Right lobe of liver (tissue), 6 donors: ENCODE data around the gene MICU1. TPM values are rescaled to one million over a fixed set of nuclear protein-coding genes. Genes with fewer than 3 reads are reported as not detected.

Experiments used
- ATAC-seq, 4 donors: fragments of 200-7000 bp; cut with Tn5 transposase; one replicate each; pipeline ENCODE4 v1.9.1; 2020; ENCODE audit warnings: mild to moderate bottlenecking in 4 of 4, moderate library complexity in 4 of 4
- DNase-seq, 3 donors: peaks; one replicate each; pipeline ENCODE4 v3.0.0-alpha.2; 2020
- H3K27ac ChIP-seq, 3 donors: fragments of 200-600 bp; one replicate each; pipeline ENCODE4 v1.8.0; 2022
- H3K27me3 ChIP-seq, 2 donors: fragments of 200-600 bp; one replicate each; pipeline ENCODE4 v1.8.0; 2022
- H3K36me3 ChIP-seq, 4 donors: fragments of 200-600 bp; sonication (generic) in 1 of 4; one replicate each; pipeline versions ENCODE4 v1.5.1 to v1.8.0; 2017 to 2022; ENCODE audit warnings: control low read depth in 1 of 4
- H3K4me1 ChIP-seq, 4 donors: fragments of 200-600 bp; sonication (generic) in 1 of 4; one replicate each; pipeline versions ENCODE4 v1.5.1 to v1.8.0; 2017 to 2022; ENCODE audit warnings: control low read depth in 1 of 4
- H3K4me3 ChIP-seq, 3 donors: fragments of 200-600 bp; one replicate each; pipeline ENCODE4 v1.8.0; 2022
- H3K9me3 ChIP-seq, 4 donors: fragments of 200-600 bp; sonication (generic) in 1 of 4; one replicate each; pipeline versions ENCODE4 v1.5.1 to v1.8.0; 2017 to 2022; ENCODE audit warnings: control low read depth in 1 of 4
- POLR2A ChIP-seq: fragments of 450-650 bp; IDR thresholded peaks from one replicate; pipeline ENCODE4 v1.6.1; 2017; ENCODE audit warnings: antibody characterized with exemption, mild to moderate bottlenecking
- WGBS: methylation state at CpG from one replicate; pipeline ENCODE4 v1.1.6; 2018; ENCODE audit warnings: low coverage, low lambda C conversion rate; ENCODE audit not compliant: insufficient coverage; ENCODE audit errors: missing lambda C conversion rate; 5-methylcytosine and 5-hydroxymethylcytosine counted together
- intact Hi-C, 2 donors: fragments of 100-400 bp; cut with DNase I; formaldehyde crosslinking; loops; one replicate each; pipeline versions ENCODE4 v1.11.2 to v1.14.1; 2022
- small RNA-seq, 2 experiments: library from RNA; depleted of rRNA; stranded (forward); fragments of <200 nt; gene quantifications; one replicate each; pipeline ENCODE3, GENCODE V24; 2016
- total RNA-seq, 6 experiments: library from RNA; depleted of rRNA in 2 of 6; stranded (reverse); fragments of >200 nt in 2 of 6; fragmentation: NEBNext Ultra II Directional in 3 of 6; extraction: Animal tissue kit (Norgen Biotek cat#: 25700) in 3 of 6; gene quantifications; one replicate each; pipeline versions ENCODE4 v1.1.0 to v1.2.4, GENCODE V29; 2016 to 2023
- TF ChIP-seq, protein P1 (sequence below), 4 donors: fragments of 200-600 bp in 3 of 4; fragments of 450-650 bp in 1 of 4; IDR thresholded peaks; one replicate each; pipeline versions ENCODE4 v1.5.1 to v1.8.0; 2016 to 2022; ENCODE audit warnings: antibody characterized with exemption in 4 of 4, mild to moderate bottlenecking in 2 of 4
- donor health status: DM: no; HTN: yes; CAD: no.
- donor health status: DM: no; HTN: no; CAD: no.
- donor health status: DM: no; HTN: no; CAD: no.
- donor health status: DM: no; HTN: yes; CAD: no.
- donor health status: DM: no; HTN: yes; CAD: no.

MICU1 gene
- total RNA-seq, 6 experiments from 2014 or later: 25.3 to 55.3 (median 38.2) TPM

DNA sequence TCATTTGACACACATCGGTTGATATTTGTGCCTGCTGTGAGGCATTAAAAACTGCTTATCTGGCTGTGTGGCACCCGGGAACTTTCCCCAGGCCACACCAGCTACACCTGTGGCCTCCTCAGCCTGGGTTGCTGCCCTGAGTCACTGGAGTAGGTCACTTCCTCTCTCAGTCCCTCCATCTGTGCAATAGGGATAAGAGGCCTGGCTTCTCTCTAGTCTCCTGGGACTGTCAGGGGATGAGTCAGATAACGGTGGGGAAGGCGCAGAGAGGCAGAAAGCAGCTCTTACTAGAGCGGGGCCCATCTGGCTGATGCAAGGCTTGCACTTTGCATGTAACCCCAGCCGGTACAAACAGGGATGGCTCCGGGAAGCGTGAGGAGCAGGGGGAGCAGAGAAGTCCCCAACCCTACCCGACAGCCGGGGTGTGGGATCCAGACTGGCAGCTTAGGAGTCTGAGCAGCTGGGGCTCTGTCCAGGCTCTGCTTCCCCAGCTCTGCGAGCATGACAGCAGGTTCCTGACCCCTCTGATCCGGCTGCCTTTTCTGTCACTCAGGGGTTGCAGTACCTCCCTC lies 305.1 kb downstream of the MICU1 start:
- Histone ChIP-seq H3K4me1 (peaks cover 0 to 57% (median 28%) of the 10 kb centered on the region in 4 donors), H3K27ac (peak overlapping the region; percentile 88 to 97 (median 95)), H3K9me3 (no peaks in the 10 kb centered on the region), H3K36me3 (no peaks in the 10 kb centered on the region), H3K27me3 (no peaks in the 10 kb centered on the region), H3K4me3 (no peak overlapping the region)
- ATAC-seq (peak; percentile 3 to 57 (median 24)), DNase-seq (peak in 2 of 3 donors; percentile 58 to 69)
- 13% methylated on average over 10 of the region's 12 CpGs for WGBS
- intact Hi-C loops: loop anchor here (5.0 to 10.0 kb wide), 2 partner anchors 48 to 96 kb away; partner anchors contain the start of gene DDIT4 (in 1 of the 2)
- TF ChIP-seq POLR2A: peak; percentile 84
- TF ChIP-seq, protein P1, sequence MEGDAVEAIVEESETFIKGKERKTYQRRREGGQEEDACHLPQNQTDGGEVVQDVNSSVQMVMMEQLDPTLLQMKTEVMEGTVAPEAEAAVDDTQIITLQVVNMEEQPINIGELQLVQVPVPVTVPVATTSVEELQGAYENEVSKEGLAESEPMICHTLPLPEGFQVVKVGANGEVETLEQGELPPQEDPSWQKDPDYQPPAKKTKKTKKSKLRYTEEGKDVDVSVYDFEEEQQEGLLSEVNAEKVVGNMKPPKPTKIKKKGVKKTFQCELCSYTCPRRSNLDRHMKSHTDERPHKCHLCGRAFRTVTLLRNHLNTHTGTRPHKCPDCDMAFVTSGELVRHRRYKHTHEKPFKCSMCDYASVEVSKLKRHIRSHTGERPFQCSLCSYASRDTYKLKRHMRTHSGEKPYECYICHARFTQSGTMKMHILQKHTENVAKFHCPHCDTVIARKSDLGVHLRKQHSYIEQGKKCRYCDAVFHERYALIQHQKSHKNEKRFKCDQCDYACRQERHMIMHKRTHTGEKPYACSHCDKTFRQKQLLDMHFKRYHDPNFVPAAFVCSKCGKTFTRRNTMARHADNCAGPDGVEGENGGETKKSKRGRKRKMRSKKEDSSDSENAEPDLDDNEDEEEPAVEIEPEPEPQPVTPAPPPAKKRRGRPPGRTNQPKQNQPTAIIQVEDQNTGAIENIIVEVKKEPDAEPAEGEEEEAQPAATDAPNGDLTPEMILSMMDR (IDR thresholded peaks at IDR 0.05): no peak

DNA sequence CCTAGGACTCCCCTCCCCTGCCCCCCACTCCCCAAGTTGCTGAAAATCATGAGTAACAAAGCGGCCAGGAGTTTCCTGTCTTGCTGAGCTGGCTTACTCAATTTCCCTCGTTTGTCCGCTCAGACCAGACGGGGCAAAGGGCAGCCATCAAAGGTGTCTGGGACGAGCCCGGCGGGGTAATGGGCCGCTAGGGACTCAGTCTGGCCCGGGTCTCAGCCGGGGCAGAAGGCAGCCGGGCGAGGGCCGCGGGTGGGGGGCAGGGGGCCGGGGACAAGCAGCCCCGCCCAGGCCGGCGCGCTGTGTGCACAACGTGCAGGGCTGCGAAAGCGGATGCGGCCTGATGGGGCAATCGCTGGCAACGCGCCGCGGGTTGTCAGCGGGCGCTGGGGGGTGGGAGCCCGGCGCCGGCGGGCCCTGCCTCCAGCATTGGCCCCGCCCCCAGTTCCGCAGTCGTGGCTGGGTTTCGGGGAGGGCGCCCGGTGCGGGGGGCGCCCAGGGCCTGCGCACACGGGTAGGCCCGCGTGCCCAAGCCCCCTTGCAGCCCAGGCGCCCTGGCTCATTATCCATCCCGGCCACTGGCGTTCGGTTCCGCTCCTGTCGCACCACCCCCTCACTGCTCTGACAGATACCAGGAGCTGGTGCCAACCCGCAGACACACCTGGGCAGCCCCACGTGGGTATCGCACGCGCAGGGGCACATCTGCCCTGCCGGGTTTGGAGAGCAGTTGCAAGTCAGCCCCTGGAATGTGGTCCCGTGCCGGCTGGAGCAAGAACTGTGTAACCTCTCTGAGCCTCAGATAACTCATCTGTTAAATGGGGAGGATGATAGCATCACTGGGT lies 306.2 kb downstream of the MICU1 start:
- 0% methylated on average over 2 of the region's 60 CpGs for WGBS
- intact Hi-C loops: loop anchor here (5.0 to 10.0 kb wide), 2 partner anchors 47 to 95 kb away; partner anchors contain the start of gene DDIT4 (in 2 of the 2)
- H3K4me1 ChIP-seq: peaks cover 0 to 58% (median 33%) of the 10 kb centered on the region in 4 donors
- H3K4me3 ChIP-seq: peak overlapping the region; percentile 36 to 54 (median 53)
- H3K27me3 ChIP-seq: no peaks in the 10 kb centered on the region
- no peaks in the 10 kb centered on the region for H3K36me3 ChIP-seq
- DNase-seq (peak; percentile 97 to 98 (median 97)), ATAC-seq (peak; percentile 53 to 81 (median 78))
- TF ChIP-seq POLR2A: peak; percentile 80
- TF ChIP-seq, protein P1 (IDR thresholded peaks at IDR 0.05): no peak
- H3K27ac ChIP-seq: peak overlapping the region; percentile 88 to 97 (median 95)
- no peaks in the 10 kb centered on the region for H3K9me3 ChIP-seq

DNA sequence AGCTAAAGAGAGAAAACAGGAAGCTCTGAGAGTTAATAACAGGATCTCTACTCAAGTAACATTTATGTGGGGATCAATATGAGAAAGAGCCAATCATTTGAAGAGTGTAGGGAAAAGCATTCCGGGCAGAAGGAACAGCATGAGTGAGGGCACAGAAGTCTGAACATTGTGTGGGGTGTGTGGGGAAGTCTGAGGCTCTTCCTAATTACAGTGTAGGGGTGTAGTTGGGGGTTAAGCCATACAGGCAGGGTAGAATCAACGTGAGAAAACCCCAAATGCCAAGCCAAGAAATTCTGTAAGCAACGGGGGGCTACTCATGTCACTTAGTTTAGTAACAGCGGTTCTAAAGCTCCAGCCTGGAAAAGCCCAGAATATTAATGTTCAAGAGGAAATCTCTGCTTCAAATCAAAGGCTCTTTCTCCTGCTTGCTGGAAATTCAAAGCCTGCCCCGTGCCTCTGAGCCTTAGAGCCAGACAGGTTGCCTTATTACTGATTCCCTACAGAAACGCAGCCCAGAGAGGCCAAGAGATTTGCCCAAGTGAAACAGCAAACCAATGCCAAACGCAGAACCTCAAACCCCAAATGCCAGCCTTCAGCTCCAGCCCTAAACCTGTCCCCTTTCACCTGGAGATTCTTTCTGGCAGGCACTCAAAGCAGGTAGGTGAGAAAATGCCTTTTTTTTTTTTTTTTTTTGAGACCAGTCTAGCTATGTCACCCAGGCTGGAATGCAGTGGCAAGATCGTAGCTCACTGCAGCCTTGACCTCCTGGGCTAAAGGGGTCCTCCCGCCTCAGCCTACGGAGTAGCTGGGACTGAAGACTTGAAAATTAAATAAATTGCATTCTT lies 307.2 kb downstream of the MICU1 start:
- H3K27ac ChIP-seq: peak overlapping the region; percentile 88 to 97 (median 95)
- ATAC-seq: no peak
- no peak for TF ChIP-seq POLR2A
- TF ChIP-seq, protein P1 (IDR thresholded peaks at IDR 0.05): no peak
- H3K4me3 ChIP-seq: peak overlapping the region; percentile 36 to 54 (median 53)
- no peaks in the 10 kb centered on the region for H3K9me3 ChIP-seq
- intact Hi-C loops: loop anchor here in 1 of 2 donors (5.0 kb wide), 1 partner anchor 46 kb away; the partner anchor contains the start of gene DDIT4
- no peaks in the 10 kb centered on the region for H3K36me3 ChIP-seq
- peaks cover 0 to 60% (median 36%) of the 10 kb centered on the region in 4 donors for H3K4me1 ChIP-seq
- no peaks in the 10 kb centered on the region for H3K27me3 ChIP-seq
- WGBS: 42% methylated on average over 8 of the region's 10 CpGs
- peak in 1 of 3 donors; percentile 52 for DNase-seq

Small RNA genes within 50 kb of the gene (small RNA-seq; reads per million reads assigned to genes)
- gene AL513185.2 (0 reads per million in 2 experiments), gene HMGN2P34 (0 reads per million in 2 experiments), gene RF00019 (0 reads per million in 2 experiments), gene RN7SL840P (0 reads per million in 2 experiments), gene RNU6-805P (0 reads per million in 2 experiments)

Other genes with a start within 250 kb of the MICU1 start
- gene MCU, start 66.1 kb upstream of the MICU1 start, total RNA-seq: 10 to 100 TPM in 4 of 6 experiments, 1 to 10 TPM in 2; 6.2 to 14.6 (median 10.4) TPM